NCI-H82 treated with DMSO at 0.1 percent for 48 hours (cell line): ENCODE measurements around the gene ZNF311.

ENCODE experiments used
- DNase-seq: peaks from one replicate; lab custom pipeline; 2025; ENCODE audit not compliant: unreplicated experiment; lab: John Stamatoyannopoulos, UW

ZNF311 gene

DNA sequence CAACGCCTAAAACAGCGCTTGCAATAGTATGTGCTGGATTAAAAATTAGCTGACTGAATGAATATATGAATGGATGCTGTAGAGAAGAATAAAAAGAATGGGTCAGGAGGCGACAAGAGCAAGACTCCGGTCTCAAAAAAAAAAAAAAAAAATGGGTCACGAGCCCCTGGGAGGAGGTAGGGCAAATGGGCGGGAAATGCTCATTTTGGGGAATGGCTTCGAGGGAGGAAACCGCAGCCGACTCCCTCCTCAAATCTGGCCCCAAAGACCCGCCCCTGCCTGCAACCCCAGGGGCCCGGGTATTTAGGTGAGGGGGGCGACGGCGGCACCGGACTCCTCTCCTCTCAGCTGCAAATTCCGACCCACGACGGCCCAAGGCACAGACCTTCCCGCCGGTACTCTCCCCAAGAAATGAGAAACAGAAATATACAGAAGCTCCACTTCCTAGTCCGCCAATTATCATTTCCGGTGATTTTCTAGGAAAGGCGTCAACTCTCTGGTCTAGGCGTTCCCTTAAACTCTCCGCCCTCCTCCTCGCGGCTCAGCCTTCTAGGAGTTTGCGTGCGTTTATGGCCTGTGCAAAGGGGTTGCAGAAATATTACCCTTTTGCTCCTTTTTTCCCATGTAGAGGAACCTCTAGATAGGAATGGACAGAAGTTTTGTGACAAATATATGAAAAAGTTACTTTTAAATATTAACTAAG, at the start of gene ZNF311:
Gene ZNF311 (minus strand): TSS at position 133 of the 703 bp plus-strand sequence. CDS start 1,361 bp downstream, outside the sequence.
- no peak for DNase-seq

DNA sequence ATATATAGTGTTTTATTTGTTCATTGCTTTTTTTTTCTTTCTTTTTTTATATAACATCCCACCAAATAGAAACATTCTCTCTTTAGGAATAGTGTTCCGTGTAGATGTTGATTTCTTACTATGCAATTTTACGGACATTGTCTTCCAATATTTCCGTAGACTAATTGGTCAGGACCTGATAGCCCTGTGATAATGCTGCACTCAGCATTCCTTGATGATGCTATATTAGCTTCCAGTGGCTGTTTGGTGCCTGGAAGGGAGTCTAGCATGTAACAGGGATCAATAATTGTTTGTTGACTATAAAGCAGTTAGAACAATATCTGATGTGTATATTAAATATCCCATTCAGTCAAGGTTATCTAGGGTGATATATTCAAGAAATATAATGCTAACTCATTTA, 46.6 kb upstream of the ZNF311 start:
- no peak for DNase-seq

DNA sequence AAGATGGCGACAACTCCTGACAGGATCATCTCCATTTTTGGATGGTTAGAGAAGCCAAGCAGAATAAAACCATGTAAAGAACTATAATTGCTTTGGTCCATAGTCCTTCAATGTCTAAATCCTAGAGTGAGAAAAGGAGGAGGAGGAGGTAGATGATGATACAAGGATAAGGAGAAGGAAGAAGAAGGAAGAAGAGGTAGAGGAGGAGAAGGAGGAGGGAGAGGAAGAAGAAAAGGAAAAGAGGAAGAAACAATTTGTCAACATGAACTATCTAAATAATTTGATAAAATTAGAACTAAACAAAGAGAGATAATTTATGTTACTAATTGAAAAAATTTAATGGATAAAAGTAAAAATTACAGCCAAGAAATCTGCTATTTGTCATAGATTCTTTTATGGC, 40.0 kb upstream of the ZNF311 start, which contains the start of gene OR2W1:
Gene OR2W1 (minus strand): TSS at position 101 of the 400 bp plus-strand sequence. CDS start 0 bp downstream, at position 101.
- DNase-seq: no peak

DNA sequence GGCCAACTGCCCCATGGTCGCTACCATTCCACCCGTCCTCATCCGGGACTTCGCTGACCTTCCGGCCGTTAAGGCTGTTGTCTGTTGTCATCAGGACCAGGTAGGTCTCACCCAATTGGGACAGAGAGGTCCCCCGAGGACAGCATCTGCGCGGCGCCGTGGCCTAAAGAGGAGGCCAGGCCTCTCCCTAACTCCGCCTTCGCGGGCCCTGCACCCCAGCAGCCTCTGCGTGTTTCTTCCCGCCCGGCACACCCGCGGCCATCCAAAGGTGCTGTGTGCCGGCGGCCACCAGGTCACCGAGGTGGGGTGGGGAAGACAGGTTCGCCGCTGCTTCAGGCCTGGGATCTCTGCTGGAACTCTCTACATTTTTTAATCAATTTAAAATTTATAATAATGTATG, 30.8 kb upstream of the ZNF311 start:
- DNase-seq: no peak

DNA sequence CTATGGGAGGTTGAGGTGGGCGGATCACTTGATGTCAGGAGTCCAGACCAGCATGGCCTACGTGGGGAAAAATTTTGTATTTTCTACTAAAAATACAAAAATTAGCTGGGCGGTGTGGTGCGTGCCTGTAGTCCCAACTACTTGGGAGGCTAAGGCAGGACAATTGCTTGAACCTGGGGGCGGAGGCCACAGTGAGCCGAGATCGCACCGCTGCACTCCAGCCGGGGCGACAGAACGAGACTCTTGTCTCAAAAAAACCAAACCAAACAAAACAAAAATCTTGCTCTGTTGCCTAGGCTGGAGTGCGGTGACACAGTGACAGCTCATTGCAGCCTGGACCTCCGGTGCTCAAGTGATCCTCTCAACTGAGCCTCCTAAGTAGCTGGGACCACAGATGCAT, 23.7 kb upstream of the ZNF311 start:
- no peak for DNase-seq

DNA sequence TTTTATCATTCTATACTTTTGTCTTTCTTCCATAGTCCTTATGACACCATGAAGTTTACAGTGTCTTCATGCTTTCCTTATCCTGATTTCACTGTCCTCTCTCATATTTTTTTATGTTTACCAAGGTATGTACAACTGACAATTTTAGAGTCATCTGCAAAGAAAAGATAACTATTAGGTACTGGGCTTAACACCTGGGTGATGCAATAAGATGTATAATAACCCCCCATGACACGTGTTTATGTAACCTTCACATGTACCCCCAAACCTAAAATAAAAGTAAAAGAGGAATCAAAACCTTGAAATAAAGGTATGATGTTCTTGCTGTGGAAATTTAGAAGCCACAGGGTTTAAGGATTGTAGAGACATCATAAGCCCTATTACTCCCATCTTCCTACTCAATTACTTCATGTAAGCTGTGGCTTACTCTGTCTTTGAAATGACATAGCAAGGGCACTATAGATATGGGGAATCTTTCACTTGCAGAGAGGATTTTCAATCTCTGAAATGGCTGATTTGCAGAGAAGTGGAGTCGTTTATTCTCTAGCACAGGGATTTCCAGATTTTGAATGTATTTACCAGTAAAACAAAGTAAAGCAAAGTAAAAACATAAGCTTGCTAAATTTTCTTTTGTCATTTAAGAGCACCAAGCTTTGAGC, 20.9 kb upstream of the ZNF311 start:
- DNase-seq: no peak

DNA sequence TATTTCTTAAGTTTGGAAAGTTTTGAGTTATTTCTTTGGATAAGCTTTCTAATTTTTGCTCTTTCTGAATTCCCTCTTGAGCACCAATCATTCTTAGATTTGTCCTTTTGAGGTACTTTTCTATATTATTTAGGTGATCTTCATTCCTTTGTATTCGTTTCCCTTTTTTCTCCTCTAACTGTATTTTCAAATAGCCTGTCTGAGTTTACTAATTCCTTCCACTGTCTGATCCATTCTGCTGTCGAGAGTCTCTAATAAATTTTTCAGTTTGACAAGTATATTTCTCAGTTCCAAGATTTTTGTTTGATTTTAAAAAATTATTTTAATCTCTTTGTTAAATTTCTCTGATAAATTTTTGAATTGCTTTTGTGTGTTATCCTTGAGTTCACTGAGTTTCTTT, 16.3 kb upstream of the ZNF311 start:
- no peak for DNase-seq

DNA sequence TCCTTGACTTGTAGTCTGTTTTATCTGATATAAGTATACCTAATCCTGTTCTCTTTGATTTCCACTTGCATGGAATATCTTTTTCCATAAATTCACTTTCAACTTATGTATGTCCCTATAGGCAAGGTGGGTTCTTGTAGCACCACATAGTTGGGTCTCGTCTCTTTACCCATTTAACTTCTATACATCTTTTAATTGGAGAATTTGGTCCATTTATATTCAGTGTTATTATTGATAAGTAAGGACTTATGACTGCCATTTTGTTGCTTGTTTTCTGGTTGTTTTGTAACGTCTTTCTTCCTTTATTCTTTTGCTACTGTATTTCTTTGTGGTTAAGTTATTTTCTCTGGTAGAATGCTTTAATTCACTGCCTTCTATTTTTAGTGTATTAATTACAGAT, 14.5 kb upstream of the ZNF311 start:
- DNase-seq: no peak

DNA sequence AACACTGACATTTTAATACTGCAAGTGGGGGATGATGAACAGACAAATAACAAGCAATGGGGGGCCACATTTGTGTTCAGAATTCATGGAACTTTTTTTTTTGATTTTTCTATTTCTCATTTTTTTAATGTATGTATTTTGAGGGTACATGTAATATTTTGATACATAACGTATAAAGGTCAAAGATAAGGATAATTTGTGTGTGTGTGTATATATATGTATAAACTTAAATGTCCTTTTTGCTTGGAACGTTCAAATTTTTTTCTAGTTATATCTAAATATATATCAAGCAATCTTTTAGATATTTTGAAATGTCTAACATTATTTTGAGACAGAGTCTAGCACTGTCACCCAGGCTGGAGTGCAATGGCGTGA, 12.3 kb upstream of the ZNF311 start:
- no peak for DNase-seq

DNA sequence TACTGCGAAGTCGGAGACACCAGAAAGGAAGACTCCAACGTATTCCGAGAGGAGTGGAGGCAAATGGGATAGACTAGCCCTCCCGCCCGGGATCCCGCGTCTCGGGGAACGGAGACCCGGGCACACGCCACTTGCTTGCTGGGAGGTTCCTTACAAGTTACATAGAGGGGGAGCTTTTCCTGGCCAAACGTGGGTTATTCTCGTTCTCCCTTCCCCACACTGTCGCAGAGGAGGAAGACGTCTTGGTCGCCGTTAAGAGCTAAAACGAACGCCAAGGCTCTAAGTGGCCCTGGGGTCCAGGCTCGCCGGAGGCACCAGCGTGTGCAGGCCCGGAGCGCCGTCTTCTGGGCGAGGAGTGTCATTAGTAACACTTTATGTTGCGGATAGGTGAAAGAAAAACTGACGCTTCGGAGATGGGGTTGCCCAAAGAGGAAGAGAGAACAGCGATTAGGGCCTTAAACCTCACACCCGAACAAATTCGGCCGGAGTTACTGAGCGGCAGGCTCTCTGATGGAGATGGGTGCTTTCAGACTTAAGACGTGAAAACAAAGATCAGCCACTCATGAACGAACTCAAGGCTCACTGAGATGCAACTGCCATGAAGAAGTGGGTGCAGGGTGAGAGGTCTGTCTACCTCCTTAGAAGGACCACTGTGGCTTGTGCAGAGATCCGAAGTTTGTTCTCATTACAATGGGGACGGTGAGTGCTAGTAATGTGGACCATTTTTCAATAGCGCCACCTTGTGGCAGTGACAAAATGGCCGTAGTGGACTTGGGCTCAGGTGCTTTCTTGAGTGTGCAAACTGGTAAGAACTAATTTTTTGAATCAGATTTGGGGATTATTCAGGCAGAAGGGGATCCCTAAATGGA, 11.7 kb upstream of the ZNF311 start:
- DNase-seq: peak; percentile 78

DNA sequence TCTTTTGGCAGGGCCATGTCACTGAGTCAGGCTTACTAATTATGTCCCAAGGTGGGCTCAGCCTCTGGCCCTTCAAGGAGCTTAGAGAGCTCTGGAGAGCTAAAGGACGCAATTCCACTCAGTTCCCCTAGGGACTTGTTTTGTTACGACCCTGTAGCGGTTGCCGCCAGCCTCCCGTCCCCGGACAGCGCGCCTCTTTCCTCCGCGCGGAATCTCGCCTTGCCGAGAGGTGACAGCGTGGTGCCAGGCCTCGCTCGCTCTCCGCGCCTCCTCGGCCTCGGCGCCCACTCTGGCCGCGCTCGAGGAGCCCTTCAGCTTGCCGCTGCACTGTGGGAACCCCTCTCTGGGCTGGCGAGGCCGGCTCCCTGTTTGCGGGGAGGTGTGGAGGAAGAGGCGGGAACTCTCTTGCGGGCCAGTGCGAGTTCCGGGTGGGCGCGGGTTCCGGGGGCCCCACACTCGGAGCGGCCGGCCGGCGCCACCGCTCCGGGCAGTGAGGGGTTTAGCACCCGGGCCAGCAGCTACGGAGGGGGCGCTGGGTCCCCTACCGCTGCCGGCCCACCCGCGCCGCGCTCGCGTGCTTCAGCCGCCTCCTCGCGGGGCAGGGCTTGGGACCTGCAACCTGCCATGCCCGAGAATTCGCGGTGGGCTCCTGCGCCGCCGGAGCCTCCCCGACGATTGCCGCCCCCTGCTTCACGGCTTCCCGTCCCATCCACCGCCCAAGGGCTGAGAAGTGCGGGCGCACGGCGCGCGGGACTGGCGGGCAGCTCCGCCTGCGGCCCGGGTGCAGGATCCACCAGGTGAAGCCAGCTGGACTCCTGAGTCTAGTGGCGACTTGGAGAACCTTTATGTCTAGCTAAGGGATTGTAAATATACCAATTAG, 9.9 kb upstream of the ZNF311 start:
- no peak for DNase-seq

DNA sequence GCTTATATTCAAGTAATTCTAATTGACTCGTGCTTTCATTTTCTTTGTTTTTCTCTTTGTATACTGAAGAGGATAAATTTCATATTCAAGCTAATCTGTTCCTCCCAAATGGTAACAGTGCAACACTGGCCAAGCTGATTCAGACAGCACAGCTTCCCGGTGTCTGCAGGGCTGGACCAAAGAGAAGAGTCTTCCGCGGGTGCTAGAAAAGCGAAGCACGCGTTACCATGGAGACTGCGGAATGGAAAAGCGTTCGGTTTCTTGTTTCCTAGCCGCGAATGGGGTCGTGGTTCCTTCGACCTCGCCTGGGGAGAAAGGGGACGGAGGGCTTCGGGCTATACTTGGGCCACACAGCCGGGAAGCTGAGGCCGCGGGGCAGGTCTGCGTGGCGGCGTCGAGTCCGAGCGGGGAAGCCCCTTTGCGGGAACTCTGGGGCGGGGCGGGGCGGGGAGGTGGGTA, 6.2 kb upstream of the ZNF311 start:
- DNase-seq: no peak

DNA sequence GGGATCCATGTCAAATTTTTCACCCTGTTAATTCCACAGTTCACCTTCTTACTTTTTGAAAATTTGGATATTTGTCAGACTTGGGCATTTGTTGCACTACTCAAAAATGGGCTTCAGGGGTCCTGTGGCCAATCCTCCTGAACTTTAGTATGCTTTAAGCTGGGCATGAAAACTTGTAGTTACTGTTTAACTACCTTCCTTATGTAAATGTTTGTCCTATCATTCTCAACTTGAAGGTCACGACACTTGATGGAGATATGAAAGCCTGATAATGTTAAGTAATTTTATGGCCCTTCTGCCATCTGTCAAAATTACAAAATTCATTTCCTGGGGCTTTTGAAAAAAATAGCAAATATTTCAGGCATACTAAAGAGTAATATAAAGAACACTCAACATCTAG, 4.2 kb upstream of the ZNF311 start:
- DNase-seq: no peak

DNA sequence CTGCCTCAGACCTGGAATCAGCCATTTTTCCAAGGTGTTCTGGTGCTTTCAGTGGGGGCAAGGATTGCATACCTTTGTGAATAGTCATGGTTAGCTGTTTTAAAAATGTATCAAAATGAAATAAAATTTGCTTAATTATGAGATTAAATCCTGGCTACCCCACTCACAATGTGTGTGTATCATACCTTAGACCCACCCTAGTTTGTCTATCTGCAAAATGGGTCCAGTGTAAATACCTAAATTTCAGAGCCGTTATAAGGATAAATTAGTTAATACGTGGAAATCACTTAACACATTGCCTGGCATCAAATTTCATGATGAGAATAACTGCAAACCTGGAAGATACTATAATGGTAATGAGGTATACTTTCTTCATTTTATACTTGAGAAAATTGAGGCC, 3.0 kb upstream of the ZNF311 start:
- DNase-seq: no peak

DNA sequence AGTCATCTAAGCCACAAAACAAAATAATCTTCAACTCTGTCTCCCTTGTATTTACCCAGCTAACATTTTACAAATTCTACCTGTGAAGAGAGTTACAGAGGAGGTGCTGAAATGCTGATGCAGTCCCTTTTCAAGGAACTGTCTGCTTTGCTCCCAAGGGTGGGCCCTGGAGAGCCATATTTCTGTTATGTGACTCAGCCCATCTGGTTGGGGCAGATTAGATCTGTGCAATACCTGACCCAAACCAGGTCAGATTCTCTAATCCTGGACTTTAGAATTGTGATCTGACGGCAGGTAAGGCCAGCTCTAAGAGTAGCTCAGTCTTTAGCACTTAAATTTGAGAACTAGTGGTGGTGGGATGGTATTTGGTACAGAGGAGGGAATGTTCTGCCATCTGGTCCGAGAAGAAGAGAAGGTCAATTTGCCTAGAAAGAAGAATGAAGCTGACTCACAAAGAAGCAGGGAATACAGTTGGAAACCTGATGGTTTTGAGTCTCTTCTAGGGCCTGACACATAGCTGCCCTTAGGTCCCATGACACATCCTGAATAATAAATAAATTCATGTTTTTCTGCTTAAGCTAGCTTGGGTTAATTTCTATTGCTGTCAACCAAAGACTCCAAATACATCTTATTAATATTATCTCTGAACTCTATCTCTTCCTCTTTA, 8.1 kb downstream of the ZNF311 start:
- no peak for DNase-seq

DNA sequence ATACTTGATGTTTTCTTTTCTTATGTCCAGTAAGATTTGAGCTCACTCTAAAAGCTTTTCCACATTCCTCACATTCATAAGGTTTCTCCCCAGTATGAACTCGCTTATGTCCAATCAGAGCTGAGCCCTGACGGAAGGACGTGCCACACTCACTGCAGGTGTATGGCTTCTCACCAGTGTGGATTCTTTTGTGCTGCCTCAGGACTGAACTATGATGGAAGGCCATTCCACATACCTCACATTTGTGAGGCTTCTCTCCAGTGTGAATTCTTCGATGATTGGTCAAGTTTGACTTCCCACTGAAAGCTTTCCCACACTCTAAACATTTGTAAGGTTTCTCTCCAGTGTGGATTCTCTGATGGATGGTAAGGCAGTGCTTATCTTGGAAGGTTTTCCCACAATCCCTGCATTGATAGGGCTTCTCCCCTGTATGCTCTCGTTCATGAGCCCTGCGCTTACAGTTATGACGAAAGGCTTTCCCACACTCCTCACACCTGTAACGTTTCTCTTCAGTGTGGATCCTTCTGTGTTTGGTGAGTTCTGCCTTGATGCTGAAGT, 9.9 kb downstream of the ZNF311 start:
- no peak for DNase-seq

DNA sequence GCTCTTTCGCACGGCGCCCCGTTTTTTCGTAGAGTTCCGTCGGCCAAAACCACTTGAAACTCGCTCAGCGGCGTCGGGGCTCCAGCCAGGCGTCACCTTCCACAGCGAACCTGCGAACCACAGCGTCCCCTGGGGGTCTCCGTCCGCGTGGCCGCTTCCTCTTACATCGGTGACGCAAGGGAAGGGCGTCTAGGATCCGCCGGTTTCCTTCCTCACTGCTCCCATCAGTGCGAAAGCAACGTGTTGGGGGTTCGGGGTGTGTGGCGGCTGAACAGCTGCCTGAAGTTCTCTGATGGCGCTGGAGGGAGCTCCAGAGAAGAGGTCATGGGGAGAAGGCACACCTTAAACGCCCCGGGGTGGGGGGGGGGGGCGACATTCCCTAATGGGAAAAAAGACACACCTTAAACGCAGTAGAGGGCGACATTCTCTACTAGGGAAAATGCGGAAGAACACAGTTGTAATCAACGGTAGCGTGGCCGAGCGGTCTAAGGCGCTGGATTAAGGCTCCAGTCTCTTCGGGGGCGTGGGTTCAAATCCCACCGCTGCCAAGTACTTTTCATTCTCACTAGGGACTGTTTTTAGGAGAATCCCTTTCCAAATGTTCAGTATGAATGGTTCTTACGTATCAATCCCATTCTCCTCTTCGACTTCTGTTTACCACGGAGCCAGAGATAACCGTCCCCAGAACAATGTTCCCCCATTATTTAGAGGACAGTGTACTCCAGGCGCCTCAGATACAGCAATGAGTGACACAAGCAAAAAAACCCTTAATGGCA, 16.4 kb downstream of the ZNF311 start:
- no peak for DNase-seq

DNA sequence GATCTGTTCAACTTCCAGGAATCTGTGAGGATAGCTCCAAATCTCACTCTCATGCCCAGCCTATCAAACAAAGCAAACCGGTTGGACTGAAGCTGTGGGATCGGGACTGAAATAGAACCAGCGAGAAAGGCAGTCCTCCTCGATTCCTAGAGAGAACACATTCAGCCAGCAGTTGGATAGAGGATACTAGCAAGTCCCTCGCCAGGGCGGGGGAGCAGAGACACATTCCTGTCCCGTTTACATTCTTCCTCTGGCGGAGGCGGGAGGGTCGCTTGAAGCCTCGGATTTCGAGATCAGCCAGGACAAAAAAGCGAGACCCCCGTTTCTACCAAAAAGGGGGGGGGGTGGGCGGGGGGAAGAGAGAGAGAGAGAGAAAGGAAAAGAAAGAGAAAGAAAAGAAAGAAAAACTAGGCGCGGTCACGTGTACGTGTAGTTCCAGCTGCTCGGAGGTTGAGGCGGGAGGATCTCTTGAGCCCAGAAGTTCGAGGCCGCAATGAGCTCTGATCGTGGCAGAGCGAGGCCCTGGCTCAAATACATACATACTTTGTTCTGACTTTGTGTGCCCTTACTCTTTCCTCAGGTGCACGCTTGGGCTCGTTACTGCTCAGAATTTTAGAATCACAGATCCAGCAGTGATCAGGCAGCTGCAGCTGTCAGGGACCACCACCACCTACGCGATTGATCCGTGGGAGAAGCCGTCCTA, 19.5 kb downstream of the ZNF311 start:
- peak; percentile 93 for DNase-seq

DNA sequence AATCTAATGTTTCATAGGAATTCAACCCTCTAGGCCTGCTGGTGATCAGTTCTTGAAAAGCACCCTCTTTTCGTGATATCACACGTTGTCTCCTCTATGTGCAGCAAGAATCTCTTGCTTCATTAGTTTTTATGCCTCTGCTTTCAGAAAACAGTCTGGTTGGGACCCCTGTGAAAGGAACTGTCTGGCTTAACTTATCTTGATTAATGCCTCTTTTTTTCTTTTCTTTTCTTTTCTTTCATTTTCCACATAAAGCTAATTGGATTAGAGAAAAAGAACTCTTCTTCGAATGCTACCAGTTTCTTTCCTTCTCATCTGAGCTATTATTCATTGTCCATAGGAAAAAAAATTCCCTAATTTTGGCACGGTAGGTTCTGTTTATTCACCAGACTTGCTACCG, 21.3 kb downstream of the ZNF311 start:
- DNase-seq: no peak
